HCT116 (cell line): Measurements from ENCODE around the gene EHMT1. TPM values are rescaled to one million over a fixed set of nuclear protein-coding genes. Genes with fewer than 3 reads are reported as not detected.

Experiments
- ATAC-seq: fragments of 200-7000 bp; cut with Tn5 transposase; 2 replicates; pipeline ENCODE4 v1.9.1; 2020; ENCODE audit warnings: mild to moderate bottlenecking, moderate library complexity
- BruUV-seq: library from RNA; stranded (reverse); fragments of 400-500 nt; replicated peaks from 2 replicates; lab custom pipeline; 2021; lab: Mats Ljungman, UMichigan
- CTCF ChIA-PET: fragments of 300-600 bp; sonication (Branson Sonifier 250); formaldehyde crosslinking; loops from one replicate; lab custom pipeline; 2021; ENCODE audit warnings: antibody characterized with exemption; lab: Charles Lee
- POLR2A ChIA-PET: fragments of 300-600, 350-600 bp; sonication (Branson Sonifier 250); formaldehyde crosslinking; loops from one replicate; lab custom pipeline; 2021; ENCODE audit warnings: antibody characterized with exemption; lab: Charles Lee
- RAD21 ChIA-PET, 2 experiments: fragments of 300-600 bp; sonication (Branson Sonifier 250); formaldehyde crosslinking; loops; one replicate each; lab custom pipeline; 2023; ENCODE audit warnings: low total read pairs in 2 of 2; ENCODE audit not compliant: uncharacterized antibody in 2 of 2, unreplicated experiment in 2 of 2, low non-redundant PET in 1 of 2; lab: Charles Lee
- DNase-seq: peaks from one replicate; pipeline ENCODE4 v3.0.0-alpha.2; 2010; ENCODE audit warnings: low read depth, low spot score
- H2AFZ ChIP-seq: fragments of 200-600 bp; shearing (Covaris generic), sonication (generic); 2 replicates; pipeline ENCODE4 v1.6.1; 2017; ENCODE audit warnings: low read depth, mixed run types, mixed read lengths, antibody characterized with exemption, low read length; ENCODE audit not compliant: poor library complexity, severe bottlenecking
- H3K27ac ChIP-seq: 2 replicates; pipeline ENCODE4 v1.5.1; 2012; ENCODE audit warnings: low read depth, low read length
- H3K27me3 ChIP-seq: fragments of 200-600 bp; sonication (generic); 2 replicates; pipeline ENCODE4 v1.6.1; 2016; ENCODE audit warnings: mixed run types, low read length, mixed read lengths; ENCODE audit not compliant: insufficient read depth
- H3K36me3 ChIP-seq, 2 experiments: fragments of 200-500 bp in 1 of 2; fragments of 200-600 bp in 1 of 2; sonication (Bioruptor generic) in 1 of 2; sonication (generic) in 1 of 2; 2 replicates each; pipeline versions ENCODE4 v1.5.1 to v1.6.1; 2014 to 2016; ENCODE audit warnings: low read length in 2 of 2, inconsistent platforms in 1 of 2, mixed read lengths in 1 of 2, mixed run types in 1 of 2; ENCODE audit not compliant: insufficient read depth in 2 of 2, control insufficient read depth in 1 of 2
- H3K4me1 ChIP-seq, 2 experiments: fragments of 200-600 bp in 1 of 2; sonication (generic) in 1 of 2; 2 replicates each; pipeline versions ENCODE4 v1.5.1 to v1.6.1; 2012 to 2017; ENCODE audit warnings: low read length in 2 of 2, inconsistent platforms in 1 of 2, mild to moderate bottlenecking in 1 of 2, mixed read lengths in 1 of 2, mixed run types in 1 of 2, moderate library complexity in 1 of 2; ENCODE audit not compliant: insufficient read depth in 2 of 2, control insufficient read depth in 1 of 2
- H3K4me2 ChIP-seq: fragments of 200-600 bp; sonication (generic); 2 replicates; pipeline ENCODE4 v1.6.1; 2017; ENCODE audit warnings: mixed run types, low read length, mixed read lengths
- H3K4me3 ChIP-seq, 2 experiments: fragments of 200-600 bp in 1 of 2; sonication (generic) in 1 of 2; replicated peaks in 1 of 2; 2 replicates each; pipeline ENCODE4 v1.5.1; 2011 to 2016; ENCODE audit warnings: low read length in 2 of 2, control low read depth in 1 of 2, low read depth in 1 of 2, mild to moderate bottlenecking in 1 of 2, mixed read lengths in 1 of 2, mixed run types in 1 of 2
- H3K79me2 ChIP-seq: fragments of 200-600 bp; sonication (generic); 2 replicates; pipeline ENCODE4 v1.6.1; 2017; ENCODE audit warnings: mild to moderate bottlenecking, mixed run types, low read length, moderate library complexity, mixed read lengths; ENCODE audit not compliant: insufficient read depth
- H3K9ac ChIP-seq: fragments of 200-600 bp; sonication (generic); 2 replicates; pipeline ENCODE4 v1.6.1; 2016; ENCODE audit warnings: low read length, mixed read lengths
- H3K9me2 ChIP-seq: fragments of 200-600 bp; sonication (generic), shearing (Covaris generic); 2 replicates; pipeline ENCODE4 v1.6.1; 2017; ENCODE audit warnings: mixed run types, mild to moderate bottlenecking, moderate library complexity; ENCODE audit not compliant: insufficient read depth
- H3K9me3 ChIP-seq, 2 experiments: fragments of 200-500 bp in 1 of 2; fragments of 200-600 bp in 1 of 2; sonication (Bioruptor generic) in 1 of 2; sonication (generic) in 1 of 2; 2 replicates each; pipeline ENCODE4 v1.6.1; 2014 to 2017; ENCODE audit warnings: low read length in 2 of 2, mixed read lengths in 2 of 2, inconsistent platforms in 1 of 2, low read depth in 1 of 2, mild to moderate bottlenecking in 1 of 2, mixed run types in 1 of 2, moderate library complexity in 1 of 2; ENCODE audit not compliant: control insufficient read depth in 1 of 2, insufficient read depth in 1 of 2
- H4K20me1 ChIP-seq: fragments of 200-600 bp; sonication (generic), shearing (Covaris generic); 2 replicates; pipeline ENCODE4 v1.6.1; 2017; ENCODE audit warnings: mixed run types, mild to moderate bottlenecking, moderate library complexity; ENCODE audit not compliant: insufficient read depth
- CBX3 ChIP-seq: IDR thresholded peaks from 2 replicates; pipeline ENCODE4 v1.6.1; 2012; ENCODE audit warnings: low read depth
- ELF1 ChIP-seq: IDR thresholded peaks from 2 replicates; pipeline ENCODE4 v1.6.1; 2012; ENCODE audit warnings: low read depth, borderline replicate concordance
- EZH2 ChIP-seq: fragments of 200-600 bp; sonication (generic); IDR thresholded peaks from 2 replicates; pipeline ENCODE4 v1.6.1; 2017; ENCODE audit warnings: antibody characterized with exemption, mixed run types
- EZH2phosphoT487 ChIP-seq: fragments of 200-600 bp; IDR thresholded peaks from 2 replicates; pipeline ENCODE4 v1.6.1; 2018; ENCODE audit warnings: antibody characterized with exemption, borderline replicate concordance
- JUND ChIP-seq: IDR thresholded peaks from 2 replicates; pipeline ENCODE4 v1.6.1; 2012
- MAX ChIP-seq: IDR thresholded peaks from 2 replicates; pipeline ENCODE4 v1.6.1; 2012
- SIN3A ChIP-seq: IDR thresholded peaks from 2 replicates; pipeline ENCODE4 v1.6.1; 2012; ENCODE audit warnings: low read depth
- TCF7L2 ChIP-seq: IDR thresholded peaks from 2 replicates; pipeline ENCODE4 v1.7.0; 2011; ENCODE audit warnings: borderline replicate concordance, inconsistent platforms; ENCODE audit not compliant: insufficient read depth, insufficient read length; ENCODE audit errors: extremely low read depth
- YY1 ChIP-seq: IDR thresholded peaks from 2 replicates; pipeline ENCODE4 v1.6.1; 2011; ENCODE audit warnings: low read length, low read depth, moderate library complexity, mild to moderate bottlenecking; ENCODE audit not compliant: insufficient replicate concordance; ENCODE audit errors: extremely low read depth
- ZBTB33 ChIP-seq: IDR thresholded peaks from 2 replicates; pipeline ENCODE4 v1.6.1; 2011; ENCODE audit warnings: mild to moderate bottlenecking, low read length, moderate library complexity; ENCODE audit not compliant: insufficient replicate concordance; ENCODE audit errors: extremely low read depth
- intact Hi-C: fragments of 100-400 bp; cut with micrococcal nuclease; formaldehyde crosslinking; loops from 2 replicates; pipeline ENCODE4 v1.10.0; 2022
- total RNA-seq: library from RNA; stranded (reverse); gene quantifications from one replicate; pipeline ENCODE4 v1.2.1, GENCODE V29; 2021; ENCODE audit not compliant: unreplicated experiment
- TF ChIP-seq, protein P1 (sequence below): IDR thresholded peaks from 2 replicates; pipeline ENCODE4 v1.6.1; 2012; ENCODE audit warnings: low read depth
- TF ChIP-seq, protein P2 (sequence below): IDR thresholded peaks from 2 replicates; pipeline ENCODE4 v1.6.1; 2012

Gene EHMT1
- total RNA-seq, 1 experiment from 2014 or later: 86.1 TPM

- no peak overlapping the region for H3K9ac ChIP-seq
- no peak overlapping the region for H3K27ac ChIP-seq
- intact Hi-C loops: no loop called here
- CTCF ChIA-PET: no interaction called here
- H3K27me3 ChIP-seq: no peaks in the 10 kb centered on the region
- peaks cover 0 to 3% of the 10 kb centered on the region in 2 experiments; a peak in 1 of 4 replicates for H3K4me1 ChIP-seq
- peaks cover 91% of the 10 kb centered on the region for H3K79me2 ChIP-seq
- no peak for ATAC-seq
- POLR2A ChIA-PET: no interaction called here
- peaks cover 0 to 4% of the 10 kb centered on the region in 2 experiments; a peak in 1 of 4 replicates for H3K36me3 ChIP-seq
- BruUV-seq: no TSS peak
- H2AFZ ChIP-seq: no peak overlapping the region
- H3K4me3 ChIP-seq: no peak overlapping the region
- RAD21 ChIA-PET: no interaction called here
- no peak for DNase-seq
- TF ChIP-seq MAX (no peak), ELF1 (no peak), JUND (no peak), EZH2phosphoT487 (no peak), YY1 (no peak), ZBTB33 (no peak), EZH2 (no peak), TCF7L2 (no peak), CBX3 (no peak), SIN3A (no peak)
- TF ChIP-seq, protein P1, sequence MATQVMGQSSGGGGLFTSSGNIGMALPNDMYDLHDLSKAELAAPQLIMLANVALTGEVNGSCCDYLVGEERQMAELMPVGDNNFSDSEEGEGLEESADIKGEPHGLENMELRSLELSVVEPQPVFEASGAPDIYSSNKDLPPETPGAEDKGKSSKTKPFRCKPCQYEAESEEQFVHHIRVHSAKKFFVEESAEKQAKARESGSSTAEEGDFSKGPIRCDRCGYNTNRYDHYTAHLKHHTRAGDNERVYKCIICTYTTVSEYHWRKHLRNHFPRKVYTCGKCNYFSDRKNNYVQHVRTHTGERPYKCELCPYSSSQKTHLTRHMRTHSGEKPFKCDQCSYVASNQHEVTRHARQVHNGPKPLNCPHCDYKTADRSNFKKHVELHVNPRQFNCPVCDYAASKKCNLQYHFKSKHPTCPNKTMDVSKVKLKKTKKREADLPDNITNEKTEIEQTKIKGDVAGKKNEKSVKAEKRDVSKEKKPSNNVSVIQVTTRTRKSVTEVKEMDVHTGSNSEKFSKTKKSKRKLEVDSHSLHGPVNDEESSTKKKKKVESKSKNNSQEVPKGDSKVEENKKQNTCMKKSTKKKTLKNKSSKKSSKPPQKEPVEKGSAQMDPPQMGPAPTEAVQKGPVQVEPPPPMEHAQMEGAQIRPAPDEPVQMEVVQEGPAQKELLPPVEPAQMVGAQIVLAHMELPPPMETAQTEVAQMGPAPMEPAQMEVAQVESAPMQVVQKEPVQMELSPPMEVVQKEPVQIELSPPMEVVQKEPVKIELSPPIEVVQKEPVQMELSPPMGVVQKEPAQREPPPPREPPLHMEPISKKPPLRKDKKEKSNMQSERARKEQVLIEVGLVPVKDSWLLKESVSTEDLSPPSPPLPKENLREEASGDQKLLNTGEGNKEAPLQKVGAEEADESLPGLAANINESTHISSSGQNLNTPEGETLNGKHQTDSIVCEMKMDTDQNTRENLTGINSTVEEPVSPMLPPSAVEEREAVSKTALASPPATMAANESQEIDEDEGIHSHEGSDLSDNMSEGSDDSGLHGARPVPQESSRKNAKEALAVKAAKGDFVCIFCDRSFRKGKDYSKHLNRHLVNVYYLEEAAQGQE: no peak
- TF ChIP-seq, protein P2, sequence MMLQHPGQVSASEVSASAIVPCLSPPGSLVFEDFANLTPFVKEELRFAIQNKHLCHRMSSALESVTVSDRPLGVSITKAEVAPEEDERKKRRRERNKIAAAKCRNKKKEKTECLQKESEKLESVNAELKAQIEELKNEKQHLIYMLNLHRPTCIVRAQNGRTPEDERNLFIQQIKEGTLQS: no peak
- no peak overlapping the region for H3K4me2 ChIP-seq
- no peaks in the 10 kb centered on the region for H3K9me2 ChIP-seq
- peaks cover 4% of the 10 kb centered on the region; the same call in 1 of the 2 replicates for H4K20me1 ChIP-seq
- no peaks in the 10 kb centered on the region for H3K9me3 ChIP-seq
Measured at GRCh38 chr9:137680444-137681358, 61.9 kb downstream of the EHMT1 start.
